SW 1271 (cell line): ENCODE measurements around the gene LSM2.
"Not testable (repeated sequence)": the region's sequence is repeated elsewhere in the genome, so short reads cannot be mapped to it uniquely, and the experiment has no call there.

Experiments
- DNase-seq, 2 experiments: peaks; one replicate each; lab custom pipeline; 2025; lab: John Stamatoyannopoulos, UW

The LSM2 gene

DNA sequence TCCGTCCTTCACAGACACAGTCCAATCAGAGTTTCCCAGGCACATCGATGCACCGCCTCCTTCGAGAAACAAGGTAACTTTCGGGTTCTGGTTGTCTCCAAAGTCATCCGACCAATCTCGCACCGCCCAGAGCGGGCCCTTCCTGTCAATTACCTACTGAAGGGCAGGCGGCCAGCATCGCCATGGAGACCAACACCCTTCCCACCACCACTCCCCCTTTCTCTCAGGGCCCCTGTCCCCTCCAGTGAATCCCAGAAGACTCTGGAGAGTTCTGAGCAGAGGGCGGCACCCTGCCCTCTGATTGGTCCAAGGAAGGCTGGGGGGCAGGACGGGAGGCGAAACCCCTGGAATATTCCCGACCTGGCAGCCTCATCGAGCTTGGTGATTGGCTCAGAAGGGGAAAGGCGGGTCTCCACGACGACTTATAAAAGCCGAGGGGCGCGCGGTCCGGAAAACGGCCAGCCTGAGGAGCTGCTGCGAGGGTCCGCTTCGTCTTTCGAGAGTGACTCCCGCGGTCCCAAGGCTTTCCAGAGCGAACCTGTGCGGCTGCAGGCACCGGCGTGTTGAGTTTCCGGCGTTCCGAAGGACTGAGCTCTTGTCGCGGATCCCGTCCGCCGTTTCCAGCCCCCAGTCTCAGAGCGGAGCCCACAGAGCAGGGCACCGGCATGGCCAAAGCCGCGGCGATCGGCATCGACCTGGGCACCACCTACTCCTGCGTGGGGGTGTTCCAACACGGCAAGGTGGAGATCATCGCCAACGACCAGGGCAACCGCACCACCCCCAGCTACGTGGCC, 20.7 kb upstream of the LSM2 start, which contains the start of gene HSPA1B:
Gene HSPA1B (plus strand): TSS at position 453 of the 794 bp plus-strand sequence. CDS start 213 bp downstream, at position 666.
- DNase-seq = peak; percentile 100

DNA sequence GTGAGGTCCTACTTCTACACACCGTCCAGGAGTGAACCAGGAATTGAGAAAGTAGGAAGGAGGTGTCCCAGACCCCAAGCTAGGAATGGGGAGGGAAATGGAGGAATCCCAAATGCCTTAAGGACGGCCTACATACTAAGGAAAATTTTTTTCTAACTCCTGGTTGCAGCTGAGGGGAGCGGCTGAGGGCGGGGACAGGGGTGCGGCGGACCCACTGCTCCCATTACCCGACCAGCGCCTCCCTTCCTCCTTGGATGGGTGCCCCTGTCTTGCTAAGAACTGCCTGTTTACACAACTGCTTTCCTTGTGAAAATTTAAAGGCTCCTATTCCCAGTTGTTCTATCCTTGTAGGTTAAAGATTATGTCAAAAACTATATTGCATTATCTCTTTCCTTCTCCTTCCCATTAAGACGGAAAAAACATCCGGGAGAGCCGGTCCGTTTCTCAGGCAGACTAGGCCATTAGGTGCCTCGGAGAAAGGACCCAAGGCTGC, 20.1 kb upstream of the LSM2 start:
- peak; percentile 51 to 94 for DNase-seq

DNA sequence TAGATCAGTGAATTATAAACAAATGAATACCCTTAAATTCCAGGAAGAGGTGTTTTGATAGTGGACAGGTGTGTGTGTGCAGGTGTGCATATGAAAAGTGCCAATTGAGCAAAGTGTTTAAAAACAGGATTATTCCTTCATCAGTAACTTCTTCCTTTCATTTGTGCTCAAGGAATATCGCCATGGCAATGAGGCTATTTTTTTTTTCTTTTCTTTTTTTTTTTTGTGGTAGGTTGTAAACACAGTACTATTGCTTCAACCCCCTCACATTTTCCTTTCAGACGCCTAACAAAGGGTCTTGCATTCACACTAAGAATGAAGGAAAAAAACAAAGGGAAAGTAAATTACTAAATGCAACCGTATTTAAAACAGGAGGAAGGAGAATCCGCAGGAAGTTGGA, 18.8 kb upstream of the LSM2 start:
- DNase-seq = no peak

DNA sequence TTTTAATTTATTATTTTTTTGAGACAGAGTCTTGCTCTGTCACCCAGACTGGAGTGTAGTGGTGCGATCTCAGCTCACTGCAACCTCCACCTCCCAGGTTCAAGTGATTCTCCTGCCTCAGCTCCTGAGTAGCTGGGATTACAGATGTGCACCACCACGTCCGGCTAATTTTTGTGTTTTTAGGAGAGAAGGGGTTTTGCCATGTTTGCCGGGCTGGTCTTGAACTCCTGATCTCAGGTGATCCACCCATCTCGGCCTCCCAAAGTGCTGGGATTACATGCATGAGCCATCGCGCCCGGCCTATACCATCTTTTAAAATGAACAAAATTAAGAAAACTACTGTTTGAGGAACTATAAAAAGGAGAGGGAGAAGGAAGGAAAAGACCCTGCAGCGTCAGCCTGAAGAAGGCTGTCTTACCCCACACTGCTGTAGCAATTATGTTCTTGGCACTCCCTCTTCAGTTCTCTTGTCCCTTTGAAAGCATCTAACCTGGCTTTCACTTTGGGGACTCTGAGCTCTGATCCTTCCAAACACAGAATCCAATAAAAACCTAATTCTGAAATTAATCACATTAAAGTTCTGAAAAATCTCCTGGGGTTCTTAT, 16.9 kb upstream of the LSM2 start:
- DNase-seq = not testable (repeated sequence)

DNA sequence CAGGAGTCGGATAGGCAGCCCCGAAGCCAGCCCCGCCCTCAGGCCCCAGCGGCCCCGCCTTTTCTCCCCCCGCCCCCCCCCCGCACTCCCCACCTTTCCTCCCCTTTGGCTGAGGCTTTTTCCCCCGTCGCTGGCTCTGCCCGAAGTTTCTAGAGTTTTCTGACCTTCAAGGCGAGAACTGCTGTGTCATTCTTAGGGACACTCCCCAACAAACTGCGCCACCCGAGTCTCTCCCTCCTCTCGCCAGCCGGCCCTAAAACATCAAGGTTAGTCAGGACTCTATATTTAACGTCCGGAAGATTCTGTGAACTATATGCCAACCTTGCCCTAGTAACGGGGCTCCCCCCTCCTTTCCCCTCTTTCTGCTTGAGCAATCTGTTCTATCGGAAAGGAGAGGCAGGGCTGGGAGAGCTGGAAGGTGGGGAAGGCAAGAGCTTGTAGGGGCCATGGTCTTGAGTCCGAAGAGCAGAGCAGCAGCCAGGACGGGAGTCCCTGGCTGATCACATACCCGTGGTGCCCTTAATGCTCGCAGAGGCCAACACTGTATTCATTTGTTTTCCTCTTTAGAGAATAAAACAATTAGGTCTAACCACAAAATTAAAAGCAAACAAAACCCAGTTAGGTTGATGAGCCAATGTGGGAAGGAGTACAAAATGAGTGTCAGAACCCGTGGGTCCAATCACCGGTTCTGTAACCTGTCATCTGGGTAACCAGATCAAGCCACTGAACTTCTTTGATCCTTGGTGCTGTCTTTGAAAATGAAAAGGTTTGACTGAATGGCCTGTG, 15.5 kb upstream of the LSM2 start:
- DNase-seq = peak; percentile 48 to 79

DNA sequence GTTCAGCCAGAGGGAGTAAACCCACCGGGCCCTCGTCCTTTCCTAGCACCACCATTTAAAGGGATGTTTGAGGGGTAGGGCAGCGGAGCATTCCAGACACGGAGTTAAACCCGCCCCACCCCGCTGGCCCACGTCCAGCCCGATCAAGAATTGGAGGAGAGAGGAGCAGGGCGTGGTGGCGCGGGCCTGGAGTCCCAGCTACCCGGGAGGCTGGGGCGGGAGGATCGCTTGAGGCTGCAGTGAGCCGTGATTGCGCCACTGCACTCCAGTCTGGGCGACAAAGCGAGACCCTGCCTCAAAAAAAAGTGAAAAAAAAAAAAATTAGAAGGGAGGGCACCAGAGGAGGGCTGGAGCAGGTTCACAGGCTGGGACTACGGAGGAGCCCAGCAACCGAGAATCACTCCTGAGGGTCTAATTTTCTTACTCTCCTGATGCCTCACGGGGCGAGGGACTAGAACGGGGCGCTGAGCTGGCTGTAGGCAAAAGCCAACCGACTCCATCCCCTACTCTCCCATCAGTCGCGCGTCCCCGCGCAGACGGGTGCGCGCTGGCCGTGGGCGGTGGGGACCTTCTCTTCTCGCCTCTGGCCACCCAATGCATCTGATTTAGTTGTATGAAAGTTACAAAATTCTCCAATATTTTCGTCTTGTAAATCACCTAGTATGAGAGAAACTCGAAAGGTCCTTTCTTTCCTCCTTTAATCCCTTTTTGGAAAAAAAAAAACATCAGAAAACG, 14.7 kb upstream of the LSM2 start:
- peak in 1 of 2 experiments; percentile 79 for DNase-seq

DNA sequence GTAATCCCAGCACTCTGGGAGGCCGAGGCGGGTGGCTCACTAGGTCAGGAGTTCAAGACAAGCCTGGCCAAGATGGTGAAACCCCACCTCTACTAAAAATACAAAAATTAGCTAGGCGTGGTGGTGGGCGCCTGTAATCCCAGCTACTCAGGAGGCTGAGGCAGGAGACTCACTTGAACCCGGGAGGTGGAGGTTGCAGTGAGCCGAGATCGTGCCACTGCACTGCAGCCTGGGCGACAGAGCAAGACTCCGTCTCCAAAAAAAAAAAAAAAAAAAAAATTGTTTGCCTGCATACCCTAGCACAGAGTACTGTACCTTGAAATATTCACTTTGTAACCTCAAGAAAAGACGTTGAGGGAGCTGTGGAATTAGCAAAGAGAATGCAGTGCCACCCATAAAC, 13.6 kb upstream of the LSM2 start:
- DNase-seq = not testable (repeated sequence)

DNA sequence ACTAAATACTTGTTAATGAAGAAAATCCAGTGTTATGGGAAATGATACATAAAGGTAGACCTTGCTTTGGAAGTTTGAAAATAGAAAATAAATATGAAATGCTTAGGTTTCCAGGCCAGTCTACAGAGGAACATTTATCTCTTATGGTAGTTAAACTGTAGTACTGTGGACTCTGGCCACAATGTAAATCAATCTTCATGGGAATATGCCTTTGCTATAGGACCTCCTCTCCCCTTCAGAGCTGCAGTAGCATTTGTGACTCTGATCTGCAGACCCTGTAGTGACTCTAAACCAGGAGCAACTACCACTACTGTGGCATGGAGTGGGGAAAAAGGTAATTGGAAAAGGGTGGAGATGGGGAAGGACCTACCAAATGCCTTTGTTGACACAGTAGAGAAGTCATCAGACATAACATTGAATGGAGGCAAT, 13.1 kb upstream of the LSM2 start:
- no peak for DNase-seq

DNA sequence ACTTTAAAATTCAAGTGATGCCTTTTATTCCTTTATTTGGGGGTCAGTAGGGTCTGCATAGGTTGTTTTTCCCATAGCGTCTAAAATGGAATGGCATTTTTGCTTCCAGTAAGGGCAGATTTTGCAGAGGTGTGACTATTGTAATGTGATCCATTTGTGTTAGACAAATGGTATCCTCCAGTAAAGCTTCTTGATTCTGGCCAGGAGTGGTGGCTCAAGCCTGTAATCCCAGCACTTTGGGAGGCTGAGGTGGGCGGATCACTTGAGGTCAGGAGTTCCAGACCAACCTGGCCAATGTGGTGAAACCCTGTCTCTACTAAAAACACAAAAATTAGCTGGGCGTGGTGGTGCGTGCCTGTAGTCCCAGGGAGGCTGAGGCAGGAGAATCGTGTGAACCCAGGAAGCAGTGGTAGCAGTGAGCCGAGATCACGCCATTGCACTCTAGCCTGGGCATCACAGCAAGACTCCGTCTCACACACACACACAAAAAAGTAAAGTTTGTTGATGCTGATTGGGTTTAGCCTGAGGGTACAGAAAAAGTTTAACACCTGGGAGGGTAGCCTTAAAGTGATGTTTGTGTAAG, 11.3 kb upstream of the LSM2 start:
- not testable (repeated sequence) for DNase-seq

DNA sequence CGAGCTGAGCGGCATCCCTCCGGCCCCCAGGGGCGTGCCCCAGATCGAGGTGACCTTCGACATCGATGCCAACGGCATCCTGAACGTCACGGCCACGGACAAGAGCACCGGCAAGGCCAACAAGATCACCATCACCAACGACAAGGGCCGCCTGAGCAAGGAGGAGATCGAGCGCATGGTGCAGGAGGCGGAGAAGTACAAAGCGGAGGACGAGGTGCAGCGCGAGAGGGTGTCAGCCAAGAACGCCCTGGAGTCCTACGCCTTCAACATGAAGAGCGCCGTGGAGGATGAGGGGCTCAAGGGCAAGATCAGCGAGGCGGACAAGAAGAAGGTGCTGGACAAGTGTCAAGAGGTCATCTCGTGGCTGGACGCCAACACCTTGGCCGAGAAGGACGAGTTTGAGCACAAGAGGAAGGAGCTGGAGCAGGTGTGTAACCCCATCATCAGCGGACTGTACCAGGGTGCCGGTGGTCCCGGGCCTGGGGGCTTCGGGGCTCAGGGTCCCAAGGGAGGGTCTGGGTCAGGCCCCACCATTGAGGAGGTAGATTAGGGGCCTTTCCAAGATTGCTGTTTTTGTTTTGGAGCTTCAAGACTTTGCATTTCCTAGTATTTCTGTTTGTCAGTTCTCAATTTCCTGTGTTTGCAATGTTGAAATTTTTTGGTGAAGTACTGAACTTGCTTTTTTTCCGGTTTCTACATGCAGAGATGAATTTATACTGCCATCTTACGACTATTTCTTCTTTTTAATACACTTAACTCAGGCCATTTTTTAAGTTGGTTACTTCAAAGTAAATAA, 10.6 kb upstream of the LSM2 start:
- peak in 1 of 2 experiments; percentile 36 for DNase-seq

DNA sequence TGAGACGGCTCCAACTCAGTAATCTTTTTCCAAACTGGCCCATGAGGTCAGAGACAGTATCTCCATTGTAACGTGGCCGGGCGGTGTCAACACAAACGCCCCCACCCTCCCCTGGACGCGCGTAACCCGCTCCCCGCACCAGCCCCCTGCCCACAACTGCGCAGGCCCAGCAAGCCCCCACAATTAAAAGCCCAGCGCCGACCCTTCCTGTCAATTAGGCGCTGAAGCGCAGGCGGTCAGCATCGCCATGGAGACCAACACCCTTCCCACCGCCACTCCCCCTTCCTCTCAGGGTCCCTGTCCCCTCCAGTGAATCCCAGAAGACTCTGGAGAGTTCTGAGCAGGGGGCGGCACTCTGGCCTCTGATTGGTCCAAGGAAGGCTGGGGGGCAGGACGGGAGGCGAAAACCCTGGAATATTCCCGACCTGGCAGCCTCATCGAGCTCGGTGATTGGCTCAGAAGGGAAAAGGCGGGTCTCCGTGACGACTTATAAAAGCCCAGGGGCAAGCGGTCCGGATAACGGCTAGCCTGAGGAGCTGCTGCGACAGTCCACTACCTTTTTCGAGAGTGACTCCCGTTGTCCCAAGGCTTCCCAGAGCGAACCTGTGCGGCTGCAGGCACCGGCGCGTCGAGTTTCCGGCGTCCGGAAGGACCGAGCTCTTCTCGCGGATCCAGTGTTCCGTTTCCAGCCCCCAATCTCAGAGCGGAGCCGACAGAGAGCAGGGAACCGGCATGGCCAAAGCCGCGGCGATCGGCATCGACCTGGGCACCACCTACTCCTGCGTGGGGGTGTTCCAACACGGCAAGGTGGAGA, 8.5 kb upstream of the LSM2 start, which contains the start of the genes HSPA1A and HSPA1L:
Gene HSPA1A (plus strand): TSS at position 519 of the 814 bp plus-strand sequence. CDS start 214 bp downstream, at position 733.
Gene HSPA1L (minus strand): TSS at position 259 of the 814 bp plus-strand sequence. CDS start 3,311 bp downstream, outside the sequence.
- DNase-seq = peak; percentile 98 to 99

DNA sequence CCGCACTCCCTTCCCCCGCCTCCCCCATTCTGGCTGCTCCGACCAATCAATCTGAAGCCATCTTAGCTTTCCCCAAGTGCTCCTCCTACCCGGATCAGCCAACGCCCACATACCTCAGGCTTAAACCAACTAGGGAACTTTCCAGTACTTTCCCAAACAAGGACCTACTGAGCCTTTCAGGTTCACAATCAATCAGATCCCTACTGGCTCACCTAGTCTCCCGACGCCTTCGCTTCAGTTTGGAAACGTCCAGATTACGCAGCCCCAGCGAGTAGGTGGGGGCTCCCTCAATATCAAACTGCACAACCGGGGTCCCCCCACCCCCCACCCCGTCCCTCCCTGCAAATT, 7.9 kb upstream of the LSM2 start:
- DNase-seq = peak; percentile 91 to 97

DNA sequence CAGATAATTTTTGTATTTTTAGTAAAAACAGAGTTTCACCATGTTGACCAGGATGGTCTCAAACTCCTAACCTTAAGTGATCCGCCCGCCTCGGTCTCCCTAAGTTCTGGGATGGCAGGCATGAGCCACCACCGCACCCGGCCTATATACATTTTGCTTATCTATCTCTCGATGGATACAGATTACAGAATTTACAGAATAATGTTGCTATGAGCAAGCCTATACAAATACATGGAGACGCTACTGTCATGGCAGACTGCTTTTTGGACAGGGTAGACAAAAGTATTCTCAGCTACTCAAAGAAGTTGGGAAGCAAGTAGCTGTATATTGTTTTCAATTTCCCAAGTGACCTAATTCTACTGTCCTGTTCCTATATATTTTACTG, 6.7 kb upstream of the LSM2 start:
- DNase-seq = no peak

DNA sequence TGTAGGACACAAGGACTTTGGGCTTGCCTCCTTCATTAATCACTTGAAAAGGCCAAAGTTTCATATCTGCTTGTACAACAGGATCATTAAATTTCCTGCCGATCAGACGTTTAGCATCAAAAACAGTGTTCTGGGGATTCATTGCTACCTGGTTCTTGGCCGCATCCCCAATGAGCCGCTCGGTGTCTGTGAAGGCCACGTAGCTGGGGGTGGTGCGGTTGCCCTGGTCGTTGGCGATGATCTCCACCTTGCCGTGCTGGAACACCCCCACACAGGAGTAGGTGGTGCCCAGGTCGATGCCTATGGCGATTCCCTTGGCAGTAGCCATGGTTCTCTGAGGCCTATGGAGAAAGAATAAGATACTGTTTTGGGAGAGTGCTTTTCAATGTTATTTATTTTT, 4.9 kb upstream of the LSM2 start:
- no peak for DNase-seq

DNA sequence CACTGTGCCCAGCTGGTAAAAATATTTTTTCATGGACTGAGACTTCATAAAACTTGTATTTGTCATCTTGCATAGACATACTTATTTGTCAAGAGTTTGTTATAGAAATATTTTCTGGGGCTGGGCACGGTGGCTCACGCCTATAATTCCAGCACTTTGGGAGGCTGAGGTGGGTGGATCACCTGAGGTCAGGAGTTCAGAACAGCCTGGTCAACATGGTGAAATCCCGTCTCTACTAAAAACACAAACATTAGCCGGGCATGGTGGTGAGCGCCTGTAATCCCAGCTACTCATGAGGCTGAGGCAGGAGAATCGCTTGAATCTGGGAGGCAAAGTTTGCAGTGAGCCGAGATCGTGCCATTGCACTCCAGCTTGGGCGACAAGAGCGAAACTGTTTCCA, 1.8 kb upstream of the LSM2 start:
- not testable (repeated sequence) for DNase-seq

DNA sequence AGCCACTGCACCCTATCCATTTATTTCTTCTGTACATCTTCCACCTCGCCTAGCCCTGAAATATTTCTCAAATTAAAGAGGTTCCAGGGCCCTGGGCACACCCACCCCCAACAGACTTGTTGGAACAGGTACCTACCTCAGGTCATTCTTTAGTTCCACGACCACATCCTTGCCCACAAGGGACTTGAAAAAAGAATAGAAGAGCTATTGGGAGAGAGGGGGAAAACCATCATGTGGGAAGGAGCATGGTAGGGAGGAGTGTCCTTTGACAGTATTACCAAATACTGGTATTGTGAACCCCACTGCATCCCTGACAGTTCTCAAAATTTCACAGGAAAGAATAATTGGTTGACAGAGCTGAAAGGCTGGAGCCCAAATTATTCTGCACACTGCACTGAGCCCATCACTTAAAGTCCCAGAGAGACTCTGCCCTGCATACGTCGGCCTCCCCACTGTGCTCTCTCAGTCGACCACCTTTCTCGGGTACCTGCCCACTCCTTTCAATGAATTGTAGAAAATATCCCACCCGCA, 762 bp downstream of the LSM2 start:
- DNase-seq = no peak

DNA sequence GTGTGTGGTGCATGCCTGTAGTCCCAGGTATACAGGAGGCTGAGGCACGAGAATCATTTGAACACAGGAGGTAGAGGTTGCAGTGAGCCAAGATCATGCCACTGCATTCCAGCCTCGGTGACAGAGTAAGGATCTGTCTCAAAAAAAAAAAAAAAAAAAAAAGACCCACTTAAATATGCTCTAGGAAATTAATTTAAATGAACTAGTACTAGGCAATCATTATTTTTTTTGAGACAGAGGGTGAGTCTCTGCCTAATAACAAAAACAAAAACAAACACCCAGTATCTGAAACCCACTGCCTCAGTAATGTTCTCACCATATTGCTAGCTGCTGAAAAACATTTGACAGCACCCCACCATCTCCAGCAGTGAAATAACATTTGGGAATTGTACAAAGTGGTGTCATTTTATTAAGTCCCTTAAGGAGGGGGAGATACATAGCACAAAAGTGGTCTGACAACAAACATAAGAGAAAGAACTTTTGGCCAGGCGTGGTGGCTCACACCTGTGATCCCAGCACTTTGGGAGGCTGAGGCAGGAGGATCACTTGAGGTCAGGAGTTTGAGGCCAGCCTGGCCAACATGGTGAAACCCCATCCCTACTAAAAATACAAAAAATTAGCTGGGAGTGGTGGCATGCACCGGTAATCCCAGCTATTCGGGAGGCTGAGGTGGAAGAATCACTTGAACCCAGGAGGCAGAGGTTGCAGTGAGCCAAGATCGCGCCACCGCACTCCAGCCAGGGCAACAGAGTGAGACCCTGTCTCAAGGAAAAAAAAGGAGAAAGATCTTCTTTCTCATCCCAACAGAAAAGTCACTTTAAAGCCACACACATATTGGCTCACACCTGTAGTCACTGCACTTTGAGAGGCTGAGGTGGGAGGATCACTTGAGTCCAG, 5.5 kb downstream of the LSM2 start:
- not testable (repeated sequence) for DNase-seq

DNA sequence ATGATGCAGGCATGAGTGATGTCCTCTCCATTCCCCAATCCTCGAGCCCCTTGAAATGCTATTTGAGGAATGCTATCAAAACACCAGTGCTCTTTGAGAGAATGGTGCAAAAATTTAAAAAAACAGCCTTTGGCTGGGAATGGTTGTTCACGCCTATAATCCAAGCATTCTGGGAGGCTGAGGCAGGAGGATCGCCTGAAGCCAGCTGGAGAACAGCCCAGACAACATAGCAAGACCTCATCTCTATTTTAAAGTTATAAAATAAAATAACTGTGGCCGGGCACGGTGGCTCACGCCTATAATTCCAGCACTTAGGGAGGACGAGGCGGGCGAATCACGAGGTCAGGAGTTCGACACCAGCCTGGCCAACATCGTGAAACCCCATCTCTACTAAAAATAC, 7.0 kb downstream of the LSM2 start:
- DNase-seq = no peak
